GM18498 (cell line): ENCODE measurements around the gene OR51A2.
A peak's percentile ranks its signal among the peaks of the same experiment; 100 is the strongest.
"Not testable (repeated sequence)": the region's sequence is repeated elsewhere in the genome, so short reads cannot be mapped to it uniquely, and the experiment has no call there.

Experiments used
- ATAC-seq: cut with Tn5 transposase; IDR thresholded peaks from one replicate; pipeline ENCODE4 v1.9.1; 2021; ENCODE audit warnings: mild to moderate bottlenecking, moderate library complexity; ENCODE audit not compliant: unreplicated experiment

OR51A2 gene

GRCh38 chr11:4955613-4956012, at the start of gene OR51A2:
OR51A2 (minus strand) TSS chr11:4955713; CDS start chr11:4955713, 0 bp downstream.
- not testable (repeated sequence) for ATAC-seq

GRCh38 chr11:5004424-5005274, 49.1 kb upstream of the OR51A2 start:
- ATAC-seq = peak; percentile 58

GRCh38 chr11:4994551-4994950, 39.0 kb upstream of the OR51A2 start, which contains the start of gene OR51L1:
OR51L1 (plus strand) TSS chr11:4994851; CDS start chr11:4998983, 4,132 bp downstream.
- no peak for ATAC-seq

- ATAC-seq = no peak
These were observed 35.5 kb upstream of the OR51A2 start for GRCh38 chr11:4991060-4991459.

- no peak for ATAC-seq
These were observed 28.3 kb upstream of the OR51A2 start for GRCh38 chr11:4983841-4984240.

- ATAC-seq = no peak
These were observed 27.2 kb upstream of the OR51A2 start for GRCh38 chr11:4982678-4983077.

GRCh38 chr11:4979036-4979435, 23.5 kb upstream of the OR51A2 start:
- no peak for ATAC-seq

- no peak for ATAC-seq
These were observed 19.9 kb upstream of the OR51A2 start for GRCh38 chr11:4975436-4975835.

GRCh38 chr11:4962816-4963215, 7.3 kb upstream of the OR51A2 start:
- ATAC-seq = no peak

GRCh38 chr11:4960877-4961276, 5.4 kb upstream of the OR51A2 start:
- no peak for ATAC-seq

GRCh38 chr11:4957396-4957795, 1.9 kb upstream of the OR51A2 start:
- ATAC-seq = no peak

GRCh38 chr11:4947505-4947904, 8.0 kb downstream of the OR51A2 start, which contains the start of gene OR51A4:
OR51A4 (minus strand) TSS chr11:4947605; CDS start chr11:4947100, 505 bp downstream.
- ATAC-seq = no peak

- ATAC-seq = no peak
These were observed 18.8 kb downstream of the OR51A2 start for GRCh38 chr11:4936745-4937144.

- no peak for ATAC-seq
These were observed 22.8 kb downstream of the OR51A2 start for GRCh38 chr11:4932751-4933150.

GRCh38 chr11:4926608-4927007, 28.9 kb downstream of the OR51A2 start:
- no peak for ATAC-seq

GRCh38 chr11:4924239-4924638, 31.3 kb downstream of the OR51A2 start, which contains the start of gene OR51G1:
OR51G1 (minus strand) TSS chr11:4924339; CDS start chr11:4924339, 0 bp downstream.
- ATAC-seq = no peak

GRCh38 chr11:4922304-4922703, 33.2 kb downstream of the OR51A2 start:
- no peak for ATAC-seq

GRCh38 chr11:4921796-4922195, 33.7 kb downstream of the OR51A2 start:
- no peak for ATAC-seq

GRCh38 chr11:4919250-4919649, 36.3 kb downstream of the OR51A2 start, which contains the start of gene OR51G2:
OR51G2 (minus strand) TSS chr11:4919350; CDS start chr11:4915663, 3,687 bp downstream.
- ATAC-seq = no peak

GRCh38 chr11:4916581-4916980, 38.9 kb downstream of the OR51A2 start:
- no peak for ATAC-seq
